Activated CD4-positive, alpha-beta T cell treated with anti-CD3 and anti-CD28 coated beads, Interleukin-10, Interleukin-2, amounts not matched to agents 100 ng/mL and 50 ng/mL, durations not matched to agents 16 hours and 8 hours (primary cell): ENCODE data around the gene TM4SF4.
"Not testable (repeated sequence)": the region's sequence is repeated elsewhere in the genome, so short reads cannot be mapped to it uniquely, and the experiment has no call there.

Source experiments
- DNase-seq: peaks from one replicate; pipeline ENCODE4 v3.0.0-alpha.2; 2020

The TM4SF4 gene, protein sequence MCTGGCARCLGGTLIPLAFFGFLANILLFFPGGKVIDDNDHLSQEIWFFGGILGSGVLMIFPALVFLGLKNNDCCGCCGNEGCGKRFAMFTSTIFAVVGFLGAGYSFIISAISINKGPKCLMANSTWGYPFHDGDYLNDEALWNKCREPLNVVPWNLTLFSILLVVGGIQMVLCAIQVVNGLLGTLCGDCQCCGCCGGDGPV

DNA sequence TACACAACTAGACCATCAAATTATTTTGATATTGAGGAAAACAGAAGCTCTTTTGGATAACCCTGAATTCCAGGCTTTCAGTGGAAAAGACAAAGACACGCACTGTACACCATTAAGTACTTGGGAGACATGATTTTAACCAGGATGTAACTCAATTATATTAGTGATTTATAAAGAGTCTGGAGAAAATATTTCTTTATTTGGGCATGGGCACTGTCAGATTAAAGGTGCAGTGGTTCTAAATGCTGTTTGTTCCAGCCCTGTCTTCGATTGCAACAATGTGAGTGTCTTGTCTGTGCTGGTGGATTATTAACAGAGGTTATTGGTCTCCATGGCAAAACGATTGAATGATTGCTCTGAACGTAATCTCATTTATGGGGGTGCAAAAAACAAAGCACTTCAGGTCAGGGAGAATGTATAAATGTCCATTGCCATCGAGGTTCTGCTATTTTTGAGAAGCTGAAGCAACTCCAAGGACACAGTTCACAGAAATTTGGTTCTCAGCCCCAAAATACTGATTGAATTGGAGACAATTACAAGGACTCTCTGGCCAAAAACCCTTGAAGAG is at the start of gene TM4SF4:
TSS of gene TM4SF4 (plus strand) at position 448 of the 568 bp plus-strand sequence. CDS start 181 bp downstream, outside the sequence.
- DNase-seq, result no peak

DNA sequence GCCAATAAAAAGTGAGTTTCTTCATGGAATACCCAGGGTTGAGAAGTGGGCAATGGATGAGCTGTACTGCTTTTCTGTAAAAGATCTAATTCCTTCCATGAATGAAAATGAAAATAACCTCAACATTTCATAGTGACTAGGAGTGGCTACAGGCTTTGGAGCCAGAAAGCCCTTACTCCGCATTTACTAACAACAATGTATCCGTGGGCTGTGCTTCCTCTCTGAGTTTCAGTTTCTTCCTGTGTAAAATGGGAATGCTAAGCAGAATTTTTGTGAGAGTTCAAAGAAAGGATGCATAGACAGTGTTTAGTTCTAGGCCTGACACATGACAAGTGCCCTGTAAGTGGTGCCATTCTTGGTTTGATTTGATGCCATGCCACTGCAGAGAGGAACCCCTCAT is 49.6 kb upstream of the TM4SF4 start:
- no peak for DNase-seq

DNA sequence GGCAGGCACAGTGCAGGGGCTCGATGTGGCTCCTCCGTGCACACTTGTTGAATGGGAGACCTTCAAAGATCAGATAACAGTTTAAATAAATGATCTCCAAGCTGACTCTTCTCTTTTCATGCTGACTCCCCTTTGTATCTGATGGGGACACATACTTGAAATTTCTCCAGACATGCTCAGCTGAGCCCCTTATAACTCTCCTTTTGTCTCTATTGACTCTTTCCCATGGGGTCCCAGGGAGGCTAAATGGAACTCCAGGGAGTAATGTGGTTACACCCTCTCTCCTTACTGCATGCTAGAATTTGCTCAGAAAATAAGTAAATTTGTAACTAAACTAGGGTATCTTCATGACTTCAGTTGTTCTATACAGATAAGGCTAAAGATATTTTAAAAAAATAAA is 48.2 kb upstream of the TM4SF4 start:
- no peak for DNase-seq

DNA sequence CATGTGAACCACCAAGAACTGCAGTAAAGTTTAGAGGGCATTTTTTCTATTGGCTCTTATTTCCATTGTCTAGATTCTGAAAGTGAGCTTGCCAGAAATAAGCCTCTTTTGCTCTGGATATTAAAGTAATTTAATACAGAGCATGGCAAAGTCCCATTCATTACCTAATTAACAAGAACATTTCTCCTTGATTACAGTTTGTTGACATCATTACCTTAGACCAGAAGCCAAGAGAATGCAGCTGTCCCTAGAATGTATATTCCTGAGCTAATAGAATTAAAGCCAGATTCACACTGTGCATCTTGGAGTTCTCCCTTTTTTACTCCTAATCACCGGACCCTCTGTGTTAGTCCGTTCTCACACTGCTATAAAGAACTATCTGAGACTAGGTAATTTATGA is 46.4 kb upstream of the TM4SF4 start:
- no peak for DNase-seq

DNA sequence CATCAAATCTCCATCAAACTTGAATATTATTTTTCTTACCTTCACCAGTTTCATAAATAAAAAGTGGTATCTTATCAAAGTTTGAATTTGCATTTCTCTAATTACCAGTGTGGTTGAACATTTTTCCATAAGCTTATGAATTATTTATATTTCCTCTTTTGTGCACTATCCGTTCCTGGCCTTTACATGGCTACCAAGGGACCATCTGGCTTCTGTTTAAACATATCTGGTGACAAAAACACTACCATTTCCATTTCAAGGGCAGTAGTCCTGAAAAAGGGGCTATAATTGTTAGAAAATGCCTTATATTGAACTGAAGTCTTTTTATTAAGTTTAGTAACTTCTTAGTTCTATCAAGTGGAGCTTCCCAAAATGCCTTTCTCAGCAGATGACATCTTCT is 44.3 kb upstream of the TM4SF4 start:
- no peak for DNase-seq

DNA sequence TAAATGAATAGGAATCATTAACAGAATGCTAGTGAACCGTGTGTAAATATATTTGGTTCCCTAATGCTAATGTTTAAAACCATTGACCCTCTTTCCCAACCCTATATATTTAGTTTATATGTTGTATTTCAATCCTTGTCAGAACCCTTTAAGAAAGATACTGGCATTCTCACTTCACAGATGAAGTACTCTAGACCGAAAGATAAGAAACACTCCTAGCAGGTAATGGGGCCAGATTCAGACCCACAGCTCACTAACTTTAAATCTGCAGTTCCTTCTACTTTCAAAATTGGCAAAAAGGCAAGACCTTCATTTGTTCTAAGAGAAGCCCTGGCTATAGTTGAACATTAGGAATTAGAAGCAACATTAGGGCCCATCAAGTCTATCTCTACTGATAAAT is 42.3 kb upstream of the TM4SF4 start:
- DNase-seq, result no peak

DNA sequence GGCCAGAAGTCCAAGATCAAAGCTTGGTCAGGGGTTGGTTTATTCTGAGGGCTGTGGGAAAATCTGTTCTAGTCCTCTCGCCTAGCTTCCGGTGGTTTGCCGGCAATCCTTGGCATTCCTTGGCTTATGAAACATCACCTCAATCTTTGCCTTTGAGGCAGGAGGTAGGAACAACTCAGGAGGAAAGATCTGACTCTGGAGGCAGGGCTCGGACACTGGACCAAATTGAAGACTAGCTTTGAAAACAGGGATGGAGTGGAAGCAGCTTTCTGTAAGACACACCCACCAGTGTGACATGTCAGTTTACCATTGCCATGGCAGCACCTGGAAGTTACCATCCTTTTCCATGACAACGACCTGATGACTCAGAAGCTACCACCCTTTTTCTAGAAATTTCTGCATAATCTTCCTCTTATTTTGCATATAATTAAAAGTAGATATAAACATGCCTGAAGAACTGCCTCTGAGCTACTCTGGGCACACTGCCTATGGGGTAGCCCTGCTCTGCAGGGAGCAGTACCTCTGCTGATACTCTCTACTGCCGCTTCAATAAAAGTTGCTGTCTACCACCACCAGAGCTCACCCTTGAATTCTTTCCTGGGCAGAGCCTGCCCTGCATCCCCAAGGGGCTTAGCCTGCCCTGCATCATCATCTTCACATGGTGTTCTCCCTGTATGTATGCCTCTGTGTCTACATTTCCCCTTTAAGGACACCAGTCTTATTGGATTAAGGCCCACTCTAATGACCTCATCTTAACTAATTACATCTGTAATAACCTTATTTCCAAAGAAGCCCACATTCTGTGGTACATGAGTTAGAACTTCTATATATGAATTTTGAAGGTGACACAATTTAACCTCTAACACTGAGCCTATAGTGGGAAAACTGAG is 38.3 kb upstream of the TM4SF4 start:
- no peak for DNase-seq

DNA sequence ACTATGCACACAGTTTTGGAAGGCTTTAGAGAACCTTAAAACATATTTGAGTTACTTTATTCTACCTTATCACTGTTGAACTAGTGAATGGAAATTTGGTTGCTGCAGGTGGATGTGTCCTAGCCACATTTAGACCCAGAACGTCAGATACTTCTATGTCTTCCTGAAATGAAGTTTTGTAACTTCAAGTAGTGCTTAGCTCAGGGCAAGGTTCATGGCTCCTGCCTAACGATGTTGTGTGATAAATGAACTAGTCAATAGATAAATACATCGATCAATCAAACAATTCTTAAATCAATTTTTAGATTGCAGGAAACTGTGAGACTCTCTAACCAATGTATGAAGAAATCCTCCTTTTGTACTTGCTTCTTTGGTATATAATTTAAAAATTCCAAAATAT is 37.2 kb upstream of the TM4SF4 start:
- no peak for DNase-seq

DNA sequence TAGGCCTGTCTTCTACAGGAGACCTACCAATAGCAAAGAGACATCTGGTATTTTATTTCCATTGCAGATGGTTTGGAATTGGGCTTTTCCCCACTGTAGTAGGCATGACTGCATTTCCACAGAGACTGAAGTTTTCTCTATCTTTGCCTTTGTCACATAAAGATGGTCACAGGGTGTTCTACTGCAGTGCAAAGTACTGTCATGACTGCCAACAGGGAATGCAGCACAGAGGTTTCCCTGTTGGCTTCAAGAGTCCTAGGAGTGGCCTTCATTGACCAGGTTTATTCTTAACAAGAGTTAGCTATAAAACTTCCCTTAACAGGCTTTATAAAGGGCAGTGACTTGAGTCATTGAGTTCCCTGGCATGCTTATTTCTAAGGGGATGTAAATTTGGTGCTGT is 36.8 kb upstream of the TM4SF4 start:
- DNase-seq, result no peak

DNA sequence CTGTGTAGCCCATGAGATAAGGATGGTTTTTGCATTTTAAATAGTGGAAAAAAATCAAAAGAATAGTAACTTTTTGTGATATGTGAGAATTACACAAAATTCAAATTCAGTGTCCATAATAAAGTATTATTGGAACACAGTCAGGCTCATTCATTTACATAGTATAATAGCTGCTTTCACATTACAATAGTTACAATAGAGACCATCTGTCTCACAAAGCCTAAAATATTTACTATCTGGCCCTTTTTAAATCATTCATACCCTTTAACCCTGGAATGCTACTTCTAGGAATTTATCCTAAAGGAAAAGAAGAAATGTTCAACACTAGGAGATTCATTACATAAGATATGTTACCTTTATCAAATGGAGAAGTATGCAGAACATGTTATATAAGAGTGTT is 35.5 kb upstream of the TM4SF4 start:
- DNase-seq, result no peak

DNA sequence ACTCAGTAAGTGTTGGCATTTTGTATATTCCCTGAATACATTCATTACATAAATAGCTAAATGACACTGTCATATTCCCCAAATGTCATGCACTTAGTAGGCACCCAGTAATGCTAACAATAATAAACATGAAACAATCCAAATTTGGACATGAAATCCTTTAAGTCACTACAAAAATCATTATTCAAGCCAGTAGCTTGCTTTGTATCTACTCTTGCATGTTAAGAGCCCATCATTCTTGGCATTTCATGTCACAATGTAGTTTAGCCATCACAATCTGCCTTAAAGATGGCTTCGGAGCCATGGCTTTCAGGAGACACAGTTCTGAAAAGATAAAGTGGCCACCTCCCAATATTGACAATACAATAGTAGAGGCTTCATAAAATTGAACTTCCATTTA is 32.9 kb upstream of the TM4SF4 start:
- DNase-seq, result no peak

DNA sequence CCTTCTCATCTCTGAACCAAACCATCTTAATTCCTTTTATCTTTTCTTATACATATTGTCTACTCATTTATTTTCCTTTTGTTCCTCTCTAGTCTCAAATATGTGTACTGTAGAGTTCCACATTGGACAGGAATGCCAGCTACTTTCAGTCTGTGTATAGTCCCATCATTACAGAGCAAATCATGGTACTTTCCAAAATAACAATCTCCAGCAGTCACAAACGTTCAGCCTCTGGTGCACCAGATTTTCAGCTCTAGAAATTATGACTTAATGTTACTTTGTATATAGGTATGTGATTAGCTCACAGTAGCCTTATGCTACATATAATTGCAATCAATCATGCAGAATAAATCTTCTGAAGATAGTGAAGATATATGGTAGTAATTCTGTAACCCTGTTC is 32.5 kb upstream of the TM4SF4 start:
- no peak for DNase-seq

DNA sequence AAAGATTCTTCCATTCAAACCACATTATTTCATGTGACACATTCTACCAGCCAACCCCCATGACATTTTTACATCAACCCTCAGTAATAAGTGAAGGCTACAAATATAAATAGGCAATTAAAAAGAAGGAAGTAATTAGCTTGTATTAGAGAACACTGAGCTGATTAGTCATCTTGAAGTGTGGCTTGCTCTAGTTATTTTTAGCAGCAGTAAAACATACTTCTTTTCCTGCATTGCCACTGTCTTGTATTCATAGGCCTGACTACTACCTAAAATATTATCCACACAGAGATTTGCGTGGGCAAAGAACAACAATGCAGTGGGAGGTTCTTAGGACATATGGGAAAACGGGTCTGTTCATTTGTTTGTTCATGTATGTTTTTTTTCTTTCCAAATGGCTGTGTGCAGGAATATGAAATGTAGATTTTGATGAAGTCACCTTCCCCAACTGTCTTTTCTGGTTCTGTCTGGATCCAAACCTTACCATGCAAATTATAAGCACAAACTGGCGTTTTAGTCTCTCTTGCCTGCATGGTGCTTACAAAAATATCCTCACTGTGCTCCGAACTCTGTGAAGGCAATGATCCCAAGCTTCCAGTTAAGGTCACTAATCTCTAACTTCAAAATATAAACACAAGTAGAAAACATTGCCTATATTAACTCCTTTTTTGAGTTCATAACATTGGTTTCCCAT is 31.5 kb upstream of the TM4SF4 start:
- no peak for DNase-seq

DNA sequence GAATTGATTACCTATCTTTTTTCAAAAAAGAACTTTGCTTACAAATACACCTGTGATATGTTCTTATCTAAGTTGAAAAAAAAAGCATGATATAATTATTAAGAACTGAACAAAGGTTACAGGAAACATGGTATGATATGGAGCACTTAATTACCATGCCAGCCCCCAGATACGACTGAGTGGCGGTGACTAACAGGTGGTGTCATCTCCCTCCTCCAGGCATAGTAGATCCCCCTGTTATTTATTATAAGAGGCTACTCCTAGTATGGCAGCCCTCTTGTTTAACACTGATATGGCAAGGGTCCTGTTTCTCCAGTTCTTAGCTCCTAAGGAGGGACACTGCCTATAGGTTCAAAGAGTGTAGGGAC is 31.0 kb upstream of the TM4SF4 start:
- DNase-seq, result no peak

DNA sequence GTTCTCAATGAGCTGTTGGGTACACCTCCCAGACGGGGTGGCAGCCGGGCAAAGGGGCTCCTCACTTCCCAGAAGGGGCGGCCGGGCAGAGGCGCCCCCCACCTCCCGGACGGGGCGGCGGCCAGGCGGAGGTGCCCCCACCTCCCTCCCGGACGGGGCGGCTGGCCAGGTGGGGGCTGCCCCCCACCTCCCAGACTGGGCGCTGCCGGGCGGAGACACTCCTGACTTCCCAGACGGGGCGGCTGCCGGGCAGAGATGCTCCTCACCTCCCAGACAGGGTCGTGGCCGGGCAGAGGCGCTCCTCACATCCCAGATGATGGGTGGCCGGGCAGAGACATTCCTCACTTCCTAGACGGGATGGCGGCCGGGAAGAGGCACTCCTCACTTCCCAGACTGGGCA is 29.6 kb upstream of the TM4SF4 start:
- not testable (repeated sequence) for DNase-seq

DNA sequence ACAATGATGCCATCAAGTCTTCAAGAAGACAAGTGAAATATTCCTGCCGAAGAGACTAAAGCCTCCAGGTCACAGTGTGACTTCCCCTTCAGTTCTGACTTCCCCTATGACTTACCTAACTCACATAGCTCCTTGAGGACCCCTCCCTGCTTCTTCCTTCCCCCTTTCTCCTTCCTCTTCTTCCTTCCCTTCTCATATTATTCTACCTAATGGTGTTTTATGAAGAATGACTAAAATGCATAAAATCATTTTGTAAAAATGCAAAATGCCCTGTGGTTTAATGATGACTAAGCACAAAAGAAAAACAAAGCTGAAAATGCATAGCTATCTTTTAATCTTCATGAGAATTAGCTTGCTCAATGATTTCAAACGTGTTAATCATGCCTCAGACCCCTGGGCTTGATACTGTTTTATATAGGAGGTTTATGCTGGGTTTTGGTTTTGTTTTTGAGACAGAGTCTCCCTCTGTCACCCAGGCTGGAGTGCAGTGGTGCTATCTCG is 26.1 kb upstream of the TM4SF4 start:
- no peak for DNase-seq

DNA sequence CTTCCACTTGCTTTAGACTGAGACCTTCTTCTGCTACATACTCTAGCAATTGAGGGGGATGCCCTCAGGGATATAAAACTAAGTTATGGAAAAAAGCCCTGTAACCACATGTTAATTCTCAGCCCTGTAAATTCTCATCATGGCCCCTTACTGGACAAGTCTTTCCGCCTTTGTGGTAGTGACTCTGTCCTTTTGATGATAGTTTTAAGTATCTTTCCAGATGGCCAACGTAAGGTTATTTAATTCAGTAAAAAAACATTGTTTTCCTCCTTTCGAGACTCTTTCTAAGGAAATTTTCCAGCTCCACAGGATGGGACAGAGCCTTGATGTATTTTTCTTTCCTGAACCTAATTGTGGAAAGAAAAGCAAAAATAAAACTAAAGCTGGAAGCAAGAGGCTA is 25.3 kb upstream of the TM4SF4 start:
- DNase-seq, result no peak

DNA sequence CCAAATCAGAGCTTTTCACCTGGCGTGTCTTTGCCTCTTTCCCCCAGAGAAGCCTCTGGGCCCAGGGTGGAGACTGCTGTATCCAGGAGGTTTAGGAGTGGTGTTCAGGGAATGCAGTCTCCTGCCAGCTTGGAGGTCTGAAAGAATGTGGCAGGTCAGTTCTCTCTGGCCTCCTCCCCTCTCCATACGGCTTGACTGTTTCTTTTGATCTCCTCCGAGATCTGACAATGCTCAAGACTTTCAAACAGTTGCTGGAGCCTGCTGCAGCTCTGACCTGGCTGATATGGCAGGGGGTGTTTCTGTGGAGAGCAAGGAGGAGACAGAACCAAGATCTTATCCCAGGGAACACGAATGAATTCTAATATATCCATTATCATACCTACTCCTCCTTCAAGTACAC is 24.7 kb upstream of the TM4SF4 start:
- DNase-seq, result no peak

DNA sequence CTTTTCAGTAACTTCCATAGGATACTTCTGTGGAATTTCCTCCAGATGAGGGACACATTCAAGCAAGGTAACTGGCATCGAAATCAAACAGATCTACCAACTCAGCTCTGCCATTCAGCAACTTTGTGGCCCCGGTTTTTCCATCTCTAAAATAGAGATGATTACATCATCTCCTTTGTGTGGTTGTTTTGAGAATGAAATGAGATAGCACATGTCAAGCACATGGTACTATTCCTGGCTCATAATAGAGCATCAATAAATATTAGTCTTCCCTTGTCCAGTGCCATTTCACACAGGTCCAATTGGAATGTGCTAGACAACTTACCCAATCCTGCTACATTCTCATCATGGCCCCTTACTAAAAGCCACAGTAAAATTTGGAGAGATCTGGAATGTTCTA is 24.2 kb upstream of the TM4SF4 start:
- DNase-seq, result no peak

DNA sequence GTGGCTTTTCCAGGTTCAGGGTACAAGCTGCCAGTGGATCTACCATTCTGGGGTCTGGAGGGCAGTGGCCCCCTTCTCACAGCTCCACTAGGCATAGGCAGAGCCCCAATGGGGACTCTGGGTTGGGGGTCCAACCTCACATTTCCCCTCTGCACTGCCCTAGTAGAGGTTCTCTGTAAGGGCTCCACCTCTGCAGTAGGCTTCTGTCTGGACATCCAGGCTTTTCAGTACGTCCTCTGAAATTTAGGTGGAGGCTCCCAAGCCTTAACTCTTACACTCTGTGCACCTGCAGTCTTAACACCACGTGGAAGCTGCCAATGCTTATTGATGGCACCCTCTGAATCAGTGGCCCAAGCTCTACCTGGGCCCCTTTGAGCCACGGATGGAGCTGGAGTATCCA is 22.5 kb upstream of the TM4SF4 start:
- no peak for DNase-seq

DNA sequence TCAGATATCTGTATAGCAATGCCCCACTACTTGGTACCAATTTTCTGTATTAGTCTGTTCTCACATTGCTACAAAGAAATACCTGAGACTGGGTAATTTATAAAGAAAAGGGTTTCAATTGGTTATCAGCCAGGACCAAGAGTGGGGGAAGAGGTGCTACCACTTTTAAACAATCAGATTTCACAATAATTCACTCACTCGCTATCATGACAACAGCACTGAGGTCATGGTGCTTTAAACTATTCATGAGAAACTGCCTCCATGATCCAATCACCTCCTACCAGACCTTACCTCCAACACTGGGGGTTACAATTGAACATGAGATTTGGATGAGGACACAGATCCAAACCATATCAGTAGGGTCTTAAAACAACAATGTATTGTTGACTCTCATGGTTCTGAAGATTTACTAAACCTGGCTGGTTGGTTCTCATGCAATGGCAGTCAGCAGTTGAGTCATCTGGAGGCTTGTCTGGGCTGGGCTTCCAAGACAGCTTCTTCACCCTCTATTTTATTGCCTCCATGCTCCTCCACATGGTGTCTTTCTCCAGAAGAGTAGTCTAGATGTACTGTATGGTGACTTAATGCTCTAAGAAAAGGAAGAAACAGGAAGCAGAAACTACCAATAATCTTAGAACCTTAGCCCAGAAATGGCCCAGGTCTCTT is 21.2 kb upstream of the TM4SF4 start:
- DNase-seq, result no peak

DNA sequence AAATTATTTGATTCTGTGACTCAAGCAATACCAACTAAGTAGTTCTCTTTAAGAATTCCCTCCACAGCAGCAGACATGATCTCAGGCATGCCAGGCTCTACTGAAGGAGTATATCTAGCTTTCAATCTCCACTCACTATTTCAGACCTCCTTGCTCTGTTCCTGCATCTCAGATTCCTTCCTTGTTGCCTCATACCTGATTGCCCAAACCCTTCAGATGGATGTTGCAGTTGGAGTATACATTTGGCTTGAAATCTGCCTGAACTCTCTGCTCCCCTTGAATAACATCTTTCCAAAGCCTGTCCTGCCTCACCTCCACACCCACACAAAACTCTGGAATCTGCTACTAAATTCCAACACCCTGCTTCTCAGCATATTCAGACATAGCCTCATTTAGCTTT is 19.8 kb upstream of the TM4SF4 start:
- no peak for DNase-seq

DNA sequence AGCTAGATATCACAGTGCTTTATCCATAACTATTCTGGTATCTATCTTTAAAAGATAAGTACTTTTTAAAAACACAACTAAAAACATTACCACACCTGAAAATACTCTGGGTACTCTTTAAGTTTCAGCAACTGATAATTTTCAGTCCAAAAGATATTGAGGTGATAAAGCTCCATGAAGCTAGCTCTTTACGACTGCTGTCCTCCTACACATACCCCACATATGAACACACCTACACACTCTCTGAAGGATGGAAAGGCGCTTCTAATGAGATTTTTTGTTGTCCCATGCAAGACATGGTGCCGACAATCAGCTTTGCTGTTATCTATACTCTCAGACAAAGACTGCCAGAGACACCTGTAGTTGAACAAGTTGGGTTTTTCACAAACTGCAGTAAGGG is 19.1 kb upstream of the TM4SF4 start:
- no peak for DNase-seq
